ENCODE data around the gene WDHD1.
A peak's percentile ranks its signal among the peaks of the same experiment; 100 is the strongest.
"Not testable (repeated sequence)": the region's sequence is repeated elsewhere in the genome, so short reads cannot be mapped to it uniquely, and the experiment has no call there.

Gene WDHD1

GRCh38 chr14:55047301-55048053 is 20.6 kb upstream of the WDHD1 start:
- FAIRE-seq = no peak

GRCh38 chr14:55045087-55045486 is 18.2 kb upstream of the WDHD1 start:
- FAIRE-seq = no peak

- FAIRE-seq = no peak
Measured at GRCh38 chr14:55043528-55043927, 16.6 kb upstream of the WDHD1 start.

GRCh38 chr14:55038708-55039107 is 11.8 kb upstream of the WDHD1 start:
- FAIRE-seq = no peak

- FAIRE-seq = not testable (repeated sequence)
Measured at GRCh38 chr14:55037995-55038394, 11.1 kb upstream of the WDHD1 start.

- no peak for FAIRE-seq
Measured at GRCh38 chr14:55031190-55031589, 4.3 kb upstream of the WDHD1 start.

GRCh38 chr14:55028476-55028875 is 1.6 kb upstream of the WDHD1 start:
- FAIRE-seq = no peak

DNA sequence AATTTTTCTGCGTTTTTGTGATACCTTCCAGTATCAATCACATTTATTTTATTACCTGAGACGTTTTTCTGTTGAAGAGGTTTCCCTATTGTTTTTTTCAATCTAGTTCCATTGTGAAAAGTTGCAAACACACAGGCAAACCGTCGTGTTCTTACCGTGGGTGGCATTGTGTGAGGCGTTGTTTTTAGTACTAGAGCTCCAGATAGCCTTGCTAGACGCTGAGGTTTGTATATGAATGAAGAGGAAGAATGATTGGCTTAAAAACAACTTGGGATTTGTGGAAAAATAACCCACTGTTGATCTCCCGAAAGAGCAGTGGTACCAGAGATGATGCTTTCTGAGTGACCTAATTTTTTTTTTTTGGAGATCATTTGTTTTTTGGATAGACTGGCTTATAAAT is 1.2 kb upstream of the WDHD1 start:
- FAIRE-seq = no peak

GRCh38 chr14:55026441-55026792 is 482 bp downstream of the WDHD1 start:
- no peak for FAIRE-seq

GRCh38 chr14:55025948-55026347 is 951 bp downstream of the WDHD1 start:
- FAIRE-seq = no peak

DNA sequence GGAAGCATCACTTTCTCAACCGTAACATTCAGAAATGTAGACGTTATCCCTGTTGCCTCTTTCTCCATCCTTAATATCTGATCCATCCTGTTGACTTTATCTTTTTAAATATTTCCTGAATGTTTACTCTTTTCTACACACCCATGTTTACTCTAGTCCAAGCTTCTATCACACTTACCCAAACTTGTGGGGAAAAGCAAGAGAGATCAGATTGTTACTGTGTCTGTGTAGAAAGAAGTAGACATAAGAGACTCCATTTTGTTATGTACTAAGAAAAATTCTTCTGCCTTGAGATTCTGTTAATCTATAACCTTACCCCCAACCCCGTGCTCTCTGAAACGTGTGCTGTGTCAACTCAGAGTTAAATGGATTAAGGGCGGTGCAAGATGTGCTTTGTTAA is 2.5 kb downstream of the WDHD1 start:
- not testable (repeated sequence) for FAIRE-seq

DNA sequence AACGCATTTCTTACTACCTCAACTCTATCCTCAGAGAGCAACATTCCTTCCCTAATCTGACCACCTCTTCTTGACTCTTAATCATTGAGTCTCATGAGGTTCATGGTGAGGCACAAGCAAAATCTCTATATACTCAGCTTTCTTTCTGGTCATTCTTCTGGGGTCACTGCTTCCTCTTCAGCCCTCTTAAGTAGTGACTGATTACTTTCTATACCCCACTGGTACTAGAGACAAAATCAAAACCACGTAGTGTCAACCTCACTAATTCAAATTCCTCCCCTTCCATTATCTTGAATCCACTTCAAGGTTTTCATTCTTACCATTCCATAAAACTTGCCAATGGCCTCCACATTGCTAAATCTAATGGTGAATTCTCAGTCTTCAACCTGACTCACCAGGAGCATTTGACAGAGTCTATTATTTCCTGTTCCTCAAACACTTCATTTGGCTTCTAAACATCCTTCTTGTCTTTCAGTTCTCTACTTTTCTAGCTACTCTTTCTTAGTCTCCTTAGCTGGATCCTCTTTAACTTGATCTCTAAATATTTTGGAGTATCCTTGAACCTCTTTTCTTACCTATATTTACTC is 6.8 kb downstream of the WDHD1 start:
- no peak for FAIRE-seq

GRCh38 chr14:55015006-55015405 is 11.9 kb downstream of the WDHD1 start:
- no peak for FAIRE-seq

- no peak for FAIRE-seq
Measured at GRCh38 chr14:55005071-55005470, 21.8 kb downstream of the WDHD1 start.

- FAIRE-seq = peak; percentile 62
Measured at GRCh38 chr14:55000381-55000780, 26.5 kb downstream of the WDHD1 start.

GRCh38 chr14:54985156-54985555 is 41.7 kb downstream of the WDHD1 start:
- FAIRE-seq = no peak

DNA sequence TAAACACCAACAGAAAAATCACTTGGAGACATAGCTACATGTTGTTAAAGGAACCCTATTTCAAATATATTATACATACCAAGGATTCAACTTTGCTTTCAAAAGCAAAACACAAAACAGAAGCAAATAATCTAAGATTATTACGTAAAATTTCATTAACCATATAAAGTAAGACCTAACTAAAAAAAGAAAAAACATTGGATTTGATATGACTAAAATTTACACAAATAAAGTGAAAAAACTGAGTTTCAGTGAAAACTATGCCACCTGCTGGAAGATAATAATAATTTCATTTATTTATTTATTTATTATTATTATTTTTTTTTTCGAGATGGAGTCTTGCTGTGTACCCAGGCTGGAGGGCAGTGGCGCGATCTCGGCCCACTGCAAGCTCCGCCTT is 45.2 kb downstream of the WDHD1 start:
- FAIRE-seq = peak; percentile 85

DNA sequence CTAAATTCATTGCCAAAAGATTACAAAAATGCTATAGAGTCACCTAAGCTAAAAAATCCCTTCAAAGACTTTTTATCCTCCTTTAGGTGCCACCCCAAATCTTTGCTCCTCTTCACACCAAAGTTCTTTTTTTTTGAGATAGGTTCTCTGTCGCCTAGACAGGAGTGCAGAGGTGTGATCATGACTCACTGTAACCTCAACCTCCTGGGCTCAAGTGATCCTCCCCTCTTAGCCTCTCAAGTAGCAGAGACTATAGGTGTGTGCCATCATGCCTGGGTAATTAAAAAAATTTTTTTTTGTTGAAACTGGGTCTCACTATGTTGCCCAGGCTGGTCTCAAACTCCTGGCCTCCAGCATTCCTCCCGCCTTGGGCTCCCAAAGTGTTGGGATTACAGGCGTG is 47.9 kb downstream of the WDHD1 start:
- FAIRE-seq = no peak

GRCh38 chr14:54976316-54976715 is 50.6 kb downstream of the WDHD1 start:
- FAIRE-seq = no peak

- no peak for FAIRE-seq
Measured at GRCh38 chr14:54975856-54976255, 51.0 kb downstream of the WDHD1 start.

GRCh38 chr14:54974788-54975414 is 52.0 kb downstream of the WDHD1 start:
- no peak for FAIRE-seq

GRCh38 chr14:54967496-54967895 is 59.4 kb downstream of the WDHD1 start:
- FAIRE-seq = no peak

GRCh38 chr14:54955143-54955542 is 71.8 kb downstream of the WDHD1 start:
- peak; percentile 84 for FAIRE-seq

GRCh38 chr14:54953609-54954008 is 73.3 kb downstream of the WDHD1 start:
- FAIRE-seq = not testable (repeated sequence)
